HG03460 (cell line): ENCODE data around the gene ZFAND2A.

Source experiments
- ATAC-seq: cut with Tn5 transposase; IDR thresholded peaks from one replicate; pipeline ENCODE4 v1.9.1; 2021; ENCODE audit not compliant: unreplicated experiment

The ZFAND2A gene

GRCh38 chr7:1109581-1110310 lies 50.2 kb downstream of the ZFAND2A start:
- no peak for ATAC-seq

- no peak for ATAC-seq
Measured at GRCh38 chr7:1108264-1108920, 51.6 kb downstream of the ZFAND2A start.

- no peak for ATAC-seq
Measured at GRCh38 chr7:1106793-1107421, 53.1 kb downstream of the ZFAND2A start.

DNA sequence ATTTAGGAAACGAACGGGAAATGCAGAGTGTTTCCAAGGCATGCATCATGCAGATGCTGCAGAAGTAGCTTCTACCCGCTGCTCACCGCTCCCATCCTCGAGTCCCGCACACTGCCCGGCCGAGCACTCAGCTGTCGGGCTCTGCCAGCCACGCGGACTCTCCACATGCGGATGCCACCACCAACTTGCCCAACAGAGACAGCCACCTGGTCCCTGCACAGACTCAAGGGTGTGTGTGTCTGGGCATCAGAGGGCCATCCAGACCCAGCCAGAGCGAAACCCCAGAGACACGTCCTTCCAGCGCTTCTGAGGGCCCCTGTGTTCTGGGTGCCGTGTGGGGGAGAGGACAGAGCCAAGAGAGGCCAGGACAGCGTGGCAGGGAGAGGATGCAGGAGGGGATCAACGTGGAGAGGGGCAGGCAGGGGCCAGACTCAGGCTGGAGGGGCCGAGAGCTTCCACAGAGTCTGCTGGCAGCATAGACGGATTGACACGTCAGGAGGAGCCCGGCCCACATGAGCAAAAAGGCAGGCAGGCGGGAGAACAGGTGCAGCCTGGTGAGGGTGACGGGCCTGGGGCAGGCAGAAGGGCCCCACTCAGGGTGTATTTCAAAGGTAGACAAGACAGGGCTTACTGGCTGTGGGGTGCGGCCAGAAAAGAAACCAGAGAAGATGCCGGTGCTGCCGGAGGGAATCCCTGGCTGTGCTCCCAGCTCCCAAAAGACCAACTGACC lies 53.8 kb downstream of the ZFAND2A start:
- no peak for ATAC-seq

- ATAC-seq: peak; percentile 52
Measured at GRCh38 chr7:1105189-1105588, 54.8 kb downstream of the ZFAND2A start.

DNA sequence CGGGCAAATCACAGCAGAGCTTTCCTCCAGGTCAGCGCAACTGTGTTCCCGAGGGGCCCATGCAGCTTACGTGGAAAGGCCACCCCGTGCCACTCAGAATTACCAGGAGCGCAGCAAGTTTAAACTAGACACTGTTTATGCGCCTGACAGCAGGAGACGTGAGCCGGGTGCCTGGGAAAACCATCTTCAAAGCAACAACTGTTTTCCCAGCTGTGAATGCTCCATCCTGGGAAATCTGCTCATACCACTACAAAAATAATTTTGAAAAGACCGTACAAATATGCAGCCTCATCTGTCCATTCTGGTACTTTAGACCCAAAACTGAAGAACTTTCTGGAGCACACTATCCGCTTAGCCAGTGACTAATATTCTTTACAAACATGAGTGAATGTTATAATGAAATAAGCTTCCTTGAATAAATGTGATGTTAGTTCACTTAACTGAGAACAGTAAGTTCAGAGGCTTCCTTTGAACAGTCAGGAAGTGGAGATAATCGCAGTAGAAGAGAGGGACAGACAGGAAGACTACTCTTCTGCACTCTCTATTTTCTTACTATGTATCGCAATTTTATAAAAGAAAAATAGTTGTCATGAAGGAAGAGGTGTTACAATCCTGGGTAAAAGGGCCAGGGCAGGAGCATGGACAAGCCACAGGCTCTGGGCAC lies 55.3 kb downstream of the ZFAND2A start:
- no peak for ATAC-seq

DNA sequence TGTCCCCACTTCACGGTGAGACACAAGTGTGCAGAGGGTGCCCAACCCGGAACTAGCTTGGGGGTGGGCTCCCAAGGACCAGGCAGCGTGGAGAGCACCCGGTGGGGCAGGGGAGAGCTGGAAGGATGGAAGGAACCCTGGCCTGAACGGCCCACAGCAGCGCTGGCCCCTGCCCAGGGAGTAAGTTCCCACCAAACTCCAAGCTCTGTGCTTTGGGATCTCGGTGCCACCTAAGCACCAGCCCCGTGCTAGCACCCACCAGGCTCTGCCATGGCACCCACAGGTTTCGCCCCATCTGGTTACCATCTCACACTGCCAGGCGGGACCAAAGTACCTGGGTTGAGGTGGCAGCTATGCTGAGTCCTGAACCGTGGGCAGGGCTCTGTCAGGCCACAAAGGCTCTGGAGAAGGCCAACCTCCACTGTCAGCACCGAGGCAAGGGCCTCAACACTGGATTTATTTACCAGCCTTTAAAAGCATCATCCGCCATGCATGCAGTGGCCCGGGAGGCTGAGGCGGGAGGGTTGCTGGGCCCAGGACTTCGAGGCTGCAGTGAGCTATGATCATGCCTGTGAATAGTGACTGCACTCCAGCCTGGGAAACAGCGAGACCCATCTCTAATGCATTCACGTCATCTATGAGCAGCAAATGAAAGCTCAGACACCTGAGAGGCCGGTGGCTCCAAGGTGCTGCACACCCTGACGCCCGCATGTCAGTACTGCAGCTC lies 56.0 kb downstream of the ZFAND2A start:
- ATAC-seq: no peak

GRCh38 chr7:1103009-1103788 lies 56.8 kb downstream of the ZFAND2A start:
- no peak for ATAC-seq
